GM11168 (cell line): ENCODE measurements around the gene GUCD1.
"Not testable (repeated sequence)": the region's sequence is repeated elsewhere in the genome, so short reads cannot be mapped to it uniquely, and the experiment has no call there.

Experiments used
- in situ Hi-C: fragments of 300-500 bp; cut with MboI; formaldehyde crosslinking; loops from one replicate; pipeline ENCODE4 v1.12.0; 2022; ENCODE audit warnings: low sequenced_read_pairs; ENCODE audit not compliant: unreplicated experiment

The GUCD1 gene

GRCh38 chr22:24536089-24536488, 18.8 kb downstream of the GUCD1 start:
- in situ Hi-C loops: no loop called here

GRCh38 chr22:24535348-24535747, 19.6 kb downstream of the GUCD1 start:
- in situ Hi-C loops: no loop called here

GRCh38 chr22:24532075-24532474, 22.9 kb downstream of the GUCD1 start:
- in situ Hi-C loops: no loop called here

- in situ Hi-C loops: not testable (repeated sequence)
These were observed 24.0 kb downstream of the GUCD1 start for GRCh38 chr22:24530968-24531367.

GRCh38 chr22:24529898-24530297, 25.0 kb downstream of the GUCD1 start:
- in situ Hi-C loops: no loop called here

- in situ Hi-C loops: no loop called here
These were observed 28.7 kb downstream of the GUCD1 start for GRCh38 chr22:24526191-24526590.

- in situ Hi-C loops: no loop called here
These were observed 29.4 kb downstream of the GUCD1 start for GRCh38 chr22:24525416-24526037.

GRCh38 chr22:24523873-24524272, 31.1 kb downstream of the GUCD1 start:
- in situ Hi-C loops: no loop called here

GRCh38 chr22:24521791-24522245, 33.1 kb downstream of the GUCD1 start:
- in situ Hi-C loops: no loop called here

GRCh38 chr22:24519496-24519895, 35.4 kb downstream of the GUCD1 start:
- in situ Hi-C loops: loop anchor here (5.0 to 10.0 kb wide), 2 partner anchors 87 to 195 kb away; no protein-coding TSS in a partner anchor

- in situ Hi-C loops: loop anchor here (5.0 to 10.0 kb wide), 2 partner anchors 87 to 194 kb away; no protein-coding TSS in a partner anchor
These were observed 36.0 kb downstream of the GUCD1 start for GRCh38 chr22:24518771-24519485.

GRCh38 chr22:24518228-24518627, 36.7 kb downstream of the GUCD1 start:
- in situ Hi-C loops: loop anchor here (5.0 to 10.0 kb wide), 2 partner anchors 86 to 193 kb away; no protein-coding TSS in a partner anchor

GRCh38 chr22:24517446-24517845, 37.5 kb downstream of the GUCD1 start:
- in situ Hi-C loops: loop anchor here (5.0 to 10.0 kb wide), 2 partner anchors 85 to 193 kb away; no protein-coding TSS in a partner anchor

GRCh38 chr22:24516301-24516737, 38.6 kb downstream of the GUCD1 start:
- in situ Hi-C loops: loop anchor here (5.0 to 10.0 kb wide), 2 partner anchors 84 to 192 kb away; no protein-coding TSS in a partner anchor

- in situ Hi-C loops: loop anchor here (5.0 to 10.0 kb wide), 2 partner anchors 83 to 190 kb away; no protein-coding TSS in a partner anchor
These were observed 40.0 kb downstream of the GUCD1 start for GRCh38 chr22:24515027-24515338.

GRCh38 chr22:24514241-24515026, 40.5 kb downstream of the GUCD1 start:
- in situ Hi-C loops: loop anchor here (5.0 to 10.0 kb wide), 2 partner anchors 82 to 190 kb away; no protein-coding TSS in a partner anchor

GRCh38 chr22:24513378-24514240, 41.3 kb downstream of the GUCD1 start:
- in situ Hi-C loops: loop anchor here (10.0 kb wide), 1 partner anchor 189 kb away; no protein-coding TSS in a partner anchor

GRCh38 chr22:24512043-24512442, 42.9 kb downstream of the GUCD1 start:
- in situ Hi-C loops: loop anchor here (10.0 kb wide), 1 partner anchor 187 kb away; no protein-coding TSS in a partner anchor
